Neuronal stem cell (in vitro differentiated cells): ENCODE data around the gene U2AF1L4.

Experiments
- DNase-seq: peaks from one replicate; pipeline ENCODE4 v3.0.0-alpha.2; 2013; ENCODE audit warnings: low spot score
- H2AFZ ChIP-seq: one replicate; pipeline ENCODE4 v1.6.1; 2013; ENCODE audit warnings: mild to moderate bottlenecking, low read length, inconsistent platforms
- H2AK5ac ChIP-seq: 2 replicates; pipeline ENCODE4 v1.6.1; 2013; ENCODE audit warnings: low read depth, mild to moderate bottlenecking, inconsistent platforms, low read length, moderate library complexity, mixed read lengths
- H2BK120ac ChIP-seq: 2 replicates; pipeline ENCODE4 v1.6.1; 2013; ENCODE audit warnings: low read depth, mild to moderate bottlenecking, inconsistent platforms, low read length, moderate library complexity, mixed read lengths
- H2BK12ac ChIP-seq: one replicate; pipeline ENCODE4 v1.6.1; 2013; ENCODE audit warnings: low read length, inconsistent platforms
- H2BK15ac ChIP-seq: 2 replicates; pipeline ENCODE4 v1.6.1; 2013; ENCODE audit warnings: mild to moderate bottlenecking, low read length, inconsistent platforms, mixed read lengths
- H2BK5ac ChIP-seq: one replicate; pipeline ENCODE4 v1.6.1; 2013; ENCODE audit warnings: inconsistent platforms, mild to moderate bottlenecking, low read length, moderate library complexity
- H3K14ac ChIP-seq: one replicate; pipeline ENCODE4 v1.6.1; 2013; ENCODE audit warnings: low read length, inconsistent platforms
- H3K18ac ChIP-seq: 2 replicates; pipeline ENCODE4 v1.6.1; 2013; ENCODE audit warnings: low read length, inconsistent platforms
- H3K23ac ChIP-seq: 2 replicates; pipeline ENCODE4 v1.6.1; 2013; ENCODE audit warnings: low read depth, mild to moderate bottlenecking, mixed read lengths, low read length, inconsistent platforms; ENCODE audit not compliant: poor library complexity
- H3K27ac ChIP-seq: replicated peaks from 3 replicates; pipeline ENCODE4 v1.5.1; 2013; ENCODE audit warnings: low read length, inconsistent platforms
- H3K27me3 ChIP-seq, 3 experiments: 2 replicates each; pipeline ENCODE4 v1.6.1; 2013; ENCODE audit warnings: low read length in 3 of 3, mild to moderate bottlenecking in 2 of 3, inconsistent platforms in 1 of 3, low read depth in 1 of 3, mixed read lengths in 1 of 3, moderate library complexity in 1 of 3; ENCODE audit not compliant: control insufficient read depth in 3 of 3, insufficient read depth in 3 of 3
- H3K36me3 ChIP-seq, 2 donors: replicated peaks in 1 of 2; 2 replicates each; pipeline ENCODE4 v1.6.1; 2013; ENCODE audit warnings: low read length in 2 of 2; ENCODE audit not compliant: control insufficient read depth in 2 of 2, insufficient read depth in 2 of 2
- H3K4ac ChIP-seq: 2 replicates; pipeline ENCODE4 v1.6.1; 2013; ENCODE audit warnings: inconsistent platforms, mild to moderate bottlenecking, low read length, moderate library complexity
- H3K4me1 ChIP-seq, 2 donors: 1 replicate in 1 of 2; 2 replicates in 1 of 2; pipeline ENCODE4 v1.6.1; 2013; ENCODE audit warnings: low read length in 2 of 2, low read depth in 1 of 2; ENCODE audit not compliant: control insufficient read depth in 2 of 2, insufficient read depth in 1 of 2
- H3K4me2 ChIP-seq: one replicate; pipeline ENCODE4 v1.6.1; 2013; ENCODE audit warnings: mild to moderate bottlenecking, low read length, inconsistent platforms; ENCODE audit not compliant: insufficient read depth, poor library complexity, severe bottlenecking
- H3K4me3 ChIP-seq, 2 donors: 2 replicates each; pipeline ENCODE4 v1.5.1; 2013; ENCODE audit warnings: low read length in 2 of 2, mild to moderate bottlenecking in 2 of 2, inconsistent platforms in 1 of 2, moderate library complexity in 1 of 2
- H3K79me1 ChIP-seq: one replicate; pipeline ENCODE4 v1.6.1; 2013; ENCODE audit warnings: low read depth, mild to moderate bottlenecking, inconsistent platforms, low read length, moderate library complexity
- H3K9ac ChIP-seq: one replicate; pipeline ENCODE4 v1.6.1; 2013; ENCODE audit warnings: mild to moderate bottlenecking, low read depth, low read length, inconsistent platforms; ENCODE audit not compliant: poor library complexity
- H3K9me3 ChIP-seq, 2 donors: replicated peaks in 1 of 2; 2 replicates each; pipeline versions ENCODE3 to v1.6.1; 2013; ENCODE audit warnings: low read length in 2 of 2, mild to moderate bottlenecking in 2 of 2, inconsistent platforms in 1 of 2, low read depth in 1 of 2, mixed read lengths in 1 of 2, moderate library complexity in 1 of 2; ENCODE audit not compliant: control insufficient read depth in 2 of 2, insufficient read depth in 1 of 2
- H4K8ac ChIP-seq: one replicate; pipeline ENCODE4 v1.6.1; 2013; ENCODE audit warnings: low read depth, mild to moderate bottlenecking, inconsistent platforms, low read length, moderate library complexity
- H4K91ac ChIP-seq: one replicate; pipeline ENCODE4 v1.6.1; 2013; ENCODE audit warnings: low read length, low read depth, mild to moderate bottlenecking, inconsistent platforms; ENCODE audit not compliant: poor library complexity
- WGBS, 2 donors: extraction: QIAGEN DNeasy Blood & Tissue Kit; methylation state at CpG; one replicate each; pipeline ENCODE4 v1.1.7; 2013; ENCODE audit warnings: missing lambda C conversion rate in 2 of 2, mixed read lengths in 1 of 2; ENCODE audit not compliant: insufficient read length in 2 of 2, insufficient replicate concordance in 1 of 2; ENCODE audit errors: extremely low coverage in 2 of 2; 5-methylcytosine and 5-hydroxymethylcytosine counted together

U2AF1L4 gene

DNA sequence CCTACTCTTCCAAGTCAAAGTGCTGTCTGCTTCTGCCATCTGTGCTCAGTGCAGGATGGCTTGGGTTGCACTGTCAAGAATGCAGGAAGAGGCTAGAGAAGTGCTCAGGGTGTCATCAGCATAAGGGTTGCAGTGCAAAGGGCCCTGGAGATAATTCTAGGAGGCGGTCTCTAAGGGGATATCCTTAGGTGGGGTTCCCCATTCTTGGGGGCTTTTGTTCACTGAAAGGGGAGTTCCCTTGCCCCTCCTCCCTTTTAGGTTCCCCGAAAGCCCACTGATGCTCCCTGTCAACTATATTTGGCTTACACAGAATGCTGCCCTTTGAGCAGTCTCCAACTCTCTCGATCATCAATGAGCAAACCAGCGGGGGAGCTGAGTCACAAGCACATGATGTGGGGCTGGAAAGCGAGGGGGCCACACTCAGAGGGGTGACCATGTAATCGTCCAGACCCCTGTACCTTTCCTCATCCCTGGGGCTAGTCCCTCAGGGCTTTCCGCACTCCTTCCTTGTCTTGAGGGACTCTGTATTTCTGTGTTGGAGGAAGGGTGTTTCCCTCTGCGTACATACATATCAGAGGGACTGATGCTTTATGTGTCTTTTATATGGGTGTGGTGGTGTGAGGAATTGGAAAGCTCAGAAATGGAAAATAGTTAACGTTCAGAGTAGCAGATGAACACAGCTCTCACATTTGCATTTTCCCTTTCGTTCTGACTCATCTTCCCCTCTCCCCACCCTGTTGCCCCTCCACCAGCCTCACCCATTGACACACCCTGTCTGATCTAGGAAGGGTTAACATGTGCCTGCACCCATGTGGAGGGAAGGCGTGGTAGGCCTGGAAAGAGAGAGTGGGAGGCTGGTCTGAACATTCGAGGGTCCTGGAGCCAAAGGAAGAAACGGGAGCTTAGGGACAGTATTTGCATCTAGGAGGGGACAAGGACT lies 34.2 kb downstream of the U2AF1L4 start:
- H3K36me3 ChIP-seq = no peaks in the 10 kb centered on the region
- H2BK15ac ChIP-seq = no peak overlapping the region
- H2BK12ac ChIP-seq = no peak overlapping the region
- no peak overlapping the region for H4K8ac ChIP-seq
- no peak overlapping the region for H3K4ac ChIP-seq
- H3K18ac ChIP-seq = no peak overlapping the region
- H3K23ac ChIP-seq = no peak overlapping the region
- no peak overlapping the region for H2AK5ac ChIP-seq
- H3K4me3 ChIP-seq = peak overlapping the region in 1 of 2 donors; percentile 9
- WGBS, 2 donors = no CpG with 5 or more reads among the region's 13 CpGs
- no peak overlapping the region for H3K27ac ChIP-seq
- no peak overlapping the region for H2BK5ac ChIP-seq
- H3K9me3 ChIP-seq = no peaks in the 10 kb centered on the region
- no peak overlapping the region for H2BK120ac ChIP-seq
- H4K91ac ChIP-seq = no peak overlapping the region
- H3K4me1 ChIP-seq = peaks cover 10% of the 10 kb centered on the region in 2 donors
- H3K27me3 ChIP-seq = peaks cover 0 to 5% (median 0%) of the 10 kb centered on the region in 3 experiments
- H3K9ac ChIP-seq = no peak overlapping the region
- DNase-seq = no peak
- H3K4me2 ChIP-seq = no peak overlapping the region
- H3K79me1 ChIP-seq = peaks cover 6% of the 10 kb centered on the region
- H2AFZ ChIP-seq = no peak overlapping the region
- no peak overlapping the region for H3K14ac ChIP-seq

- Histone ChIP-seq H4K8ac (no peak overlapping the region), H3K27ac (no peak overlapping the region), H3K9ac (no peak overlapping the region), H3K79me1 (no peaks in the 10 kb centered on the region), H3K4me1 (peaks cover 2% of the 10 kb centered on the region in 2 donors), H3K27me3 (peaks cover 0 to 3% (median 0%) of the 10 kb centered on the region in 3 experiments), H3K4me3 (no peak overlapping the region), H2BK120ac (no peak overlapping the region), H3K36me3 (no peaks in the 10 kb centered on the region), H2AFZ (no peak overlapping the region), H3K14ac (no peak overlapping the region), H3K23ac (no peak overlapping the region), H2BK15ac (no peak overlapping the region), H2BK5ac (no peak overlapping the region), H3K18ac (no peak overlapping the region), H4K91ac (no peak overlapping the region), H2BK12ac (no peak overlapping the region), H3K4ac (no peak overlapping the region), H2AK5ac (no peak overlapping the region), H3K9me3 (no peaks in the 10 kb centered on the region), H3K4me2 (no peak overlapping the region)
- WGBS, 2 donors = no CpG with 5 or more reads among the region's 1 CpG
- no peak for DNase-seq
Measured at GRCh38 chr19:35708391-35708790, 36.8 kb downstream of the U2AF1L4 start.

- H3K27me3 ChIP-seq = peaks cover 0 to 7% (median 0%) of the 10 kb centered on the region in 3 experiments
- no peak within 1 kb of the TSS for H3K4ac ChIP-seq
- peak within 1 kb of the TSS; percentile 44 for H3K18ac ChIP-seq
- H3K36me3 ChIP-seq = no peaks in the 10 kb centered on the region
- no peak within 1 kb of the TSS for H3K23ac ChIP-seq
- no peak within 1 kb of the TSS for H4K91ac ChIP-seq
- H2AFZ ChIP-seq = no peak within 1 kb of the TSS
- H4K8ac ChIP-seq = no peak within 1 kb of the TSS
- H3K79me1 ChIP-seq = no peaks in the 10 kb centered on the region
- H2AK5ac ChIP-seq = no peak within 1 kb of the TSS
- H3K9me3 ChIP-seq = no peaks in the 10 kb centered on the region
- no peak within 1 kb of the TSS for H3K4me2 ChIP-seq
- no peak within 1 kb of the TSS for H2BK5ac ChIP-seq
- H2BK15ac ChIP-seq = no peak within 1 kb of the TSS
- peak; percentile 21 for DNase-seq
- H3K4me1 ChIP-seq = peaks cover 0 to 2% of the 10 kb centered on the region in 2 donors
- no CpG with 5 or more reads among the region's 24 CpGs for WGBS, 2 donors
- no peak within 1 kb of the TSS for H3K27ac ChIP-seq
- H2BK120ac ChIP-seq = no peak within 1 kb of the TSS
- no peak within 1 kb of the TSS for H3K9ac ChIP-seq
- H3K14ac ChIP-seq = no peak within 1 kb of the TSS
- no peak within 1 kb of the TSS for H2BK12ac ChIP-seq
- peak within 1 kb of the TSS in 1 of 2 donors; percentile 52 for H3K4me3 ChIP-seq
Measured at GRCh38 chr19:35704218-35704617, 41.0 kb downstream of the U2AF1L4 start, which contains the start of gene ZBTB32. Gene ZBTB32 (plus strand): TSS chr19:35704558. CDS start chr19:35714627, 10,069 bp downstream.

GRCh38 chr19:35703343-35703742 lies 41.9 kb downstream of the U2AF1L4 start:
- Histone ChIP-seq H3K27ac (no peak overlapping the region), H2BK5ac (no peak overlapping the region), H3K4ac (no peak overlapping the region), H2AFZ (no peak overlapping the region), H2BK12ac (no peak overlapping the region), H3K14ac (no peak overlapping the region), H3K4me1 (peaks cover 0 to 2% of the 10 kb centered on the region in 2 donors), H3K9ac (no peak overlapping the region), H3K4me3 (peak overlapping the region in 1 of 2 donors; percentile 52), H3K79me1 (no peaks in the 10 kb centered on the region), H3K9me3 (no peaks in the 10 kb centered on the region), H2AK5ac (no peak overlapping the region), H3K4me2 (peak overlapping the region; percentile 11), H2BK15ac (no peak overlapping the region), H3K36me3 (no peaks in the 10 kb centered on the region), H4K8ac (no peak overlapping the region), H4K91ac (no peak overlapping the region), H2BK120ac (no peak overlapping the region), H3K18ac (peak overlapping the region; percentile 44), H3K23ac (no peak overlapping the region), H3K27me3 (peaks cover 0 to 7% (median 0%) of the 10 kb centered on the region in 3 experiments)
- DNase-seq = no peak
- no CpG with 5 or more reads among the region's 9 CpGs for WGBS, 2 donors
